GM12878 (cell line): ENCODE results near the gene SLC39A11. TPM values are rescaled to one million over a fixed set of nuclear protein-coding genes. Genes with fewer than 3 reads are reported as not detected.

Experiments
- ATAC-seq: fragments of 200-7000 bp; cut with Tn5 transposase; 3 replicates; pipeline ENCODE4 v1.9.1; 2020; ENCODE audit warnings: mild to moderate bottlenecking, moderate library complexity
- BruUV-seq: library from RNA; stranded (reverse); fragments of 400-500 nt; replicated peaks from 2 replicates; lab custom pipeline; 2021; lab: Mats Ljungman, UMichigan
- CTCF ChIA-PET: fragments of 300-600 bp; sonication (Branson Sonifier 250); formaldehyde crosslinking; extraction: SDS; loops from one replicate; lab custom pipeline; 2021; ENCODE audit warnings: inconsistent platforms; lab: Yijun Ruan, JAX
- POLR2A ChIA-PET: fragments of 350-600 bp; formaldehyde crosslinking; extraction: SDS; loops from one replicate; lab custom pipeline; 2021; ENCODE audit warnings: inconsistent platforms; lab: Charles Lee
- RAD21 ChIA-PET: fragments of 300-600 bp; sonication (Branson Sonifier 250); formaldehyde crosslinking; loops from one replicate; lab custom pipeline; 2023; ENCODE audit warnings: antibody characterized with exemption; ENCODE audit not compliant: unreplicated experiment; lab: Charles Lee
- SMC1A ChIA-PET: fragments of 300-600 bp; sonication (Branson Sonifier 250); formaldehyde crosslinking; loops from one replicate; lab custom pipeline; 2023; ENCODE audit not compliant: unreplicated experiment, uncharacterized antibody; lab: Charles Lee
- DNase-seq: peaks from one replicate; pipeline ENCODE4 v3.0.0-alpha.2; 2011; ENCODE audit warnings: low read depth, low spot score
- FAIRE-seq: peaks from 3 replicates; lab custom pipeline; 2011; peaks lifted over from hg19 to GRCh38; lab: Jason Lieb, UNC
- H2AFZ ChIP-seq: 2 replicates; pipeline ENCODE4 v1.6.0; 2011; ENCODE audit warnings: low read depth, low read length, control low read depth; ENCODE audit not compliant: control insufficient read depth
- H3K27ac ChIP-seq: 2 replicates; pipeline ENCODE4 v1.5.1; 2011; ENCODE audit warnings: control low read depth; ENCODE audit not compliant: control insufficient read depth, insufficient read depth
- H3K27me3 ChIP-seq, 2 experiments: replicated peaks in 1 of 2; 2 replicates each; pipeline versions ENCODE4 v1.6.0 to v1.6.1; 2011; ENCODE audit warnings: low read length in 1 of 2; ENCODE audit not compliant: control insufficient read depth in 2 of 2, insufficient read depth in 2 of 2
- H3K36me3 ChIP-seq, 2 experiments: 2 replicates each; pipeline ENCODE4 v1.5.1; 2011; ENCODE audit warnings: low read length in 1 of 2; ENCODE audit not compliant: control insufficient read depth in 2 of 2, insufficient read depth in 2 of 2
- H3K4me1 ChIP-seq: 2 replicates; pipeline ENCODE4 v1.6.1; 2011; ENCODE audit warnings: mild to moderate bottlenecking, low read length, moderate library complexity, mixed read lengths; ENCODE audit not compliant: control insufficient read depth, insufficient read depth
- H3K4me2 ChIP-seq: 2 replicates; pipeline ENCODE4 v1.6.0; 2011; ENCODE audit warnings: control low read depth; ENCODE audit not compliant: control insufficient read depth, insufficient read depth
- H3K4me3 ChIP-seq: fragments of 200-600 bp; sonication (generic); 2 replicates; pipeline ENCODE4 v1.5.1; 2016
- H3K79me2 ChIP-seq: 2 replicates; pipeline ENCODE4 v1.6.0; 2011; ENCODE audit warnings: low read length; ENCODE audit not compliant: control insufficient read depth, insufficient read depth
- H3K9ac ChIP-seq: 2 replicates; pipeline ENCODE4 v1.8.0; 2011; ENCODE audit warnings: low read length, control low read depth, mixed read lengths; ENCODE audit not compliant: control insufficient read depth, insufficient read depth
- H3K9me3 ChIP-seq: replicated peaks from 3 replicates; pipeline ENCODE4 v1.5.1; 2011; ENCODE audit warnings: mild to moderate bottlenecking, low read length; ENCODE audit not compliant: control insufficient read depth, insufficient read depth
- H4K20me1 ChIP-seq: 2 replicates; pipeline ENCODE4 v1.6.0; 2011; ENCODE audit not compliant: control insufficient read depth, insufficient read depth
- BCL11A ChIP-seq: IDR thresholded peaks from 2 replicates; pipeline ENCODE4 v1.6.1; 2011; ENCODE audit warnings: low read depth, low read length
- BMI1 ChIP-seq: fragments of 450-650 bp; IDR thresholded peaks from 2 replicates; pipeline ENCODE4 v1.6.1; 2016; ENCODE audit warnings: mild to moderate bottlenecking, moderate library complexity, borderline replicate concordance
- DPF2 ChIP-seq: fragments of 450-650 bp; IDR thresholded peaks from 2 replicates; pipeline ENCODE4 v1.6.1; 2017; ENCODE audit warnings: mild to moderate bottlenecking
- IKZF1 ChIP-seq: fragments of 450-650 bp; conservative IDR thresholded peaks from 2 replicates; pipeline ENCODE4 v1.6.1; 2017; ENCODE audit warnings: antibody characterized with exemption, mild to moderate bottlenecking
- IKZF2 ChIP-seq, 2 experiments: fragments of 450-650 bp; IDR thresholded peaks; 2 replicates each; pipeline ENCODE4 v1.6.1; 2017; ENCODE audit warnings: mild to moderate bottlenecking in 2 of 2, moderate library complexity in 2 of 2
- MTA2 ChIP-seq: fragments of 450-650 bp; IDR thresholded peaks from 2 replicates; pipeline ENCODE4 v1.6.1; 2016; ENCODE audit warnings: low read depth, mild to moderate bottlenecking, moderate library complexity
- NFIC ChIP-seq: IDR thresholded peaks from 2 replicates; pipeline ENCODE4 v1.6.1; 2012; ENCODE audit warnings: low read depth, mild to moderate bottlenecking, inconsistent platforms, low read length, moderate library complexity
- PAX5 ChIP-seq: IDR thresholded peaks from 2 replicates; pipeline ENCODE4 v1.6.1; 2011; ENCODE audit warnings: low read depth, low read length, borderline replicate concordance
- POU2F2 ChIP-seq: IDR thresholded peaks from 3 replicates; pipeline ENCODE4 v1.6.1; 2011; ENCODE audit warnings: low read depth, mild to moderate bottlenecking, low read length, borderline replicate concordance
- RELA ChIP-seq: fragments of 450-650 bp; IDR thresholded peaks from 2 replicates; pipeline ENCODE4 v1.8.0; 2014; ENCODE audit warnings: borderline replicate concordance; ENCODE audit not compliant: partially characterized antibody
- RELB ChIP-seq: fragments of 450-650 bp; IDR thresholded peaks from 2 replicates; pipeline ENCODE4 v1.6.1; 2017; ENCODE audit warnings: low read depth, mild to moderate bottlenecking, moderate library complexity
- SPI1 ChIP-seq: IDR thresholded peaks from 2 replicates; pipeline ENCODE4 v1.6.1; 2011; ENCODE audit warnings: low read depth, mild to moderate bottlenecking, low read length, moderate library complexity, borderline replicate concordance; ENCODE audit not compliant: insufficient read depth
- TCF12 ChIP-seq: IDR thresholded peaks from 2 replicates; pipeline ENCODE4 v1.6.1; 2011; ENCODE audit warnings: low read depth, mild to moderate bottlenecking, low read length
- WRNIP1 ChIP-seq: IDR thresholded peaks from 2 replicates; pipeline ENCODE4 v1.6.1; 2011; ENCODE audit warnings: low read depth, low read length, improper control_type of control experiment, borderline replicate concordance
- ZNF687 ChIP-seq: fragments of 450-650 bp; IDR thresholded peaks from 2 replicates; pipeline ENCODE4 v1.6.1; 2017; ENCODE audit warnings: mild to moderate bottlenecking, moderate library complexity
- WGBS: methylation state at CpG from one replicate; pipeline ENCODE4 v1.1.6; 2016; ENCODE audit warnings: low lambda C conversion rate; ENCODE audit not compliant: insufficient replicate concordance, insufficient coverage; ENCODE audit errors: missing lambda C conversion rate; 5-methylcytosine and 5-hydroxymethylcytosine counted together
- in situ Hi-C: fragments of 300-500 bp; cut with MboI; formaldehyde crosslinking; loops from 9 replicates; pipeline ENCODE4 v1.14.3; 2018; ENCODE audit warnings: mixed read lengths
- intact Hi-C: fragments of 100-400 bp; cut with micrococcal nuclease; formaldehyde crosslinking; loops from one replicate; pipeline ENCODE4 v1.14.2; 2022; ENCODE audit not compliant: unreplicated experiment
- polyA plus RNA-seq, 11 experiments: library from polyadenylated mRNA; depleted of rRNA in 4 of 11; unstranded in 6 of 11; stranded (reverse) in 5 of 11; fragments of >200 nt; fragmentation: Nextera tagmentation in 4 of 11; fragmentation: Illumina TruSeq in 1 of 11; extraction: Ambion mirVana in 4 of 11; extraction: Trizol in 1 of 11; gene quantifications; 1 replicate in 1 of 11; 2 replicates in 10 of 11; pipeline versions ENCODE4 v1.2.1 to v1.2.3, GENCODE V29; 2011 to 2016; ENCODE audit warnings: inconsistent platforms in 2 of 11, missing spikeins in 2 of 11, low read depth in 1 of 11
- total RNA-seq, 4 experiments: library from RNA; depleted of rRNA in 3 of 4; stranded (reverse); fragments of >200 nt in 3 of 4; fragmentation: Illumina TruSeq in 1 of 4; extraction: Trizol in 1 of 4; gene quantifications; 2 replicates each; pipeline versions ENCODE4 v1.2.1 to v1.2.3, GENCODE V29; 2013 to 2021

SLC39A11 gene
- total and polyA plus RNA-seq, 10 of the 15 experiments (the other 5 are each of a cell fraction or from before 2014, with no cell fraction given): 8.6 to 23.8 (median 14.0) TPM

DNA sequence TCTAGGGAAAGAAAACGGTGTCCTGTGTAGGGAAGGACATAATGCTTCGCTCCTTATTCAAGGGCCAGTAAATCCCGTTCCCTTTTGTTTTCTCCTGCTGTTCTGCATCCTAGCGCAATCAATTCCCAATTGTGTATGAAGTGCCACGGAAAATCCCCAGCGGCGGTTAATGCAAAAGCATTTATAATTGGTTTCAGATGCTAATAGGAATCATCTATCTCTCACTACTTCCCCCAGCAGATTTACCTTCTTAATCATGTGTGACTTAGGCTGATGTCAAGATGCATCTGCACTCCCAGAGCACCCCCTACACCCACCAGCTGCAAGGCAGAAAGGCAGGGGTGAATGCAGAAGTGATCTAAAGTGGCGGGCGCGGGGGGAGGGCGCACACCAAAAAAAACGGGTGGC is 39.6 kb upstream of the SLC39A11 start:
- Histone ChIP-seq H3K27ac (no peak overlapping the region), H3K4me3 (no peak overlapping the region), H3K4me1 (peaks cover 4% of the 10 kb centered on the region; the same call in 1 of the 2 replicates), H3K36me3 (no peaks in the 10 kb centered on the region), H3K4me2 (peak overlapping the region; percentile 54; the same call in 1 of the 2 replicates), H3K9ac (no peak overlapping the region), H3K27me3 (no peaks in the 10 kb centered on the region), H3K9me3 (no peaks in the 10 kb centered on the region), H4K20me1 (no peaks in the 10 kb centered on the region), H3K79me2 (no peaks in the 10 kb centered on the region), H2AFZ (no peak overlapping the region; the same call in 1 of the 2 replicates)
- no peak for FAIRE-seq
- ChIA-PET POLR2A (interaction anchor here (0.6 kb wide), 2 partner anchors 24 to 1208 kb away, joined by 3 to 5 read pairs; no protein-coding TSS in a partner anchor), CTCF (interaction anchor here (0.7 to 2.2 kb wide), 3 partner anchors 24 to 292 kb away, joined by 4 to 7 read pairs (median 7); no protein-coding TSS in a partner anchor), RAD21 (interaction anchor here (1.0 to 1.7 kb wide), 3 partner anchors 25 to 34 kb away, joined by 3 to 5 read pairs (median 4); partner anchors contain the start of gene SSTR2), SMC1A (interaction anchor here (0.9 kb wide), 1 partner anchor 11 kb away, joined by 3 read pairs; no protein-coding TSS in a partner anchor)
- no peak for DNase-seq
- peak; percentile 82 for ATAC-seq
- intact Hi-C loops (no loop called here), in situ Hi-C loops (no loop called here)
- 5% methylated on average over 12 of the region's 12 CpGs for WGBS
- TF ChIP-seq BMI1 (no peak), BCL11A (peak; percentile 60; the same call in 1 of the 2 replicates), RELA (no peak), IKZF2 (IDR thresholded peaks at IDR 0.05) (peak; percentile 40 to 58), WRNIP1 (no peak), TCF12 (peak; percentile 55; the same call in 1 of the 2 replicates), POU2F2 (peak; percentile 15; the same call in 1 of the 3 replicates), ZNF687 (0 out of 2 replicates have a peak, but pooled peaks have one; percentile 42), SPI1 (peak; percentile 58; the same call in 1 of the 2 replicates), DPF2 (peak; percentile 26; the same call in 1 of the 2 replicates), MTA2 (peak; percentile 79), IKZF1 (peak; percentile 67), NFIC (no peak), RELB (0 out of 2 replicates have a peak, but pooled peaks have one; percentile 32), PAX5 (0 out of 2 replicates have a peak, but pooled peaks have one; percentile 23)
- no TSS peak for BruUV-seq
